Measurements from ENCODE around the gene MAP2.

- TF ChIP-seq CTCF (IDR thresholded peaks at IDR 0.05; ENCODE audit: low read depth, low read length), result no peak
- no peak for TF ChIP-seq POLR2A (IDR thresholded peaks at IDR 0.05; ENCODE audit: extremely low read depth, insufficient read length)
- TF ChIP-seq MYC (IDR thresholded peaks at IDR 0.05; ENCODE audit: low read depth, low read length), result no peak
These were observed 74.8 kb downstream of the MAP2 start for GRCh38 chr2:209498614-209499013.
